NCI-H748 (cell line): ENCODE measurements around the gene OTUD6A.
"Not testable (repeated sequence)": the region's sequence is repeated elsewhere in the genome, so short reads cannot be mapped to it uniquely, and the experiment has no call there.

Experiments used
- DNase-seq: peaks from one replicate; lab custom pipeline; 2025; ENCODE audit not compliant: unreplicated experiment; lab: John Stamatoyannopoulos, UW

OTUD6A gene

DNA sequence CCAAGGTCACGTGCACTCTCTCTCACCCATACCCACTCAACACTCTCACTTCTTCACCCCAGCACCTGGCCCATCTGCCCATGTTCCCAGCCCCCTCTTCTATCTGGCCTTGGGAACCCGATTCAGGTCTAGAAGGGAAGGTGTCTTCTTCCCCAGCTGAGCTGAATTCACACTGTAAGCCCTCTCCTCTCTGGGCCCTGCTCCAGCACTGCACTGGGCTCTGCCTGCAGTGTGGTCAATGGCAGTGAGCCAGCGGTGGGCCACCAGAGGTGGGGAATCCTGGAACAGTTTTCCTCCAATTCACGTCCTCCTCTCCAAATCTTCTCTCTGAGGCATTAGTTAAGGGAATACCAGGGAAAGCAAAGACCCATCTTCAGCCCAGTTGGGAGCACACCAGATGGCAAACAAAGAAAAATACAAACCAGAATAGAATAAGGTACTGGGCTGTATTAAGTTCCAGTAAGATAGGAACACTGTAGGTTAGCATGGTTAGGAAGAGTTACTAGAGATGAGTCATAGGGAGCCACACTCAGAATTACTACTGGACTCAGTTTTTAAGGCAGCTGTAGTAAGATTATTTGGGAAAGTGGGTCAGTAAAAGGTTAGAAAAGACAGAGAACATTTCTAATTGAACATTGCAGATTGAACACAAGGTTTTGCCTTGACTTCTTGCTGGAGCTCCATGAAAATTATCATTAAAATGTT, 17.6 kb upstream of the OTUD6A start:
- no peak for DNase-seq

DNA sequence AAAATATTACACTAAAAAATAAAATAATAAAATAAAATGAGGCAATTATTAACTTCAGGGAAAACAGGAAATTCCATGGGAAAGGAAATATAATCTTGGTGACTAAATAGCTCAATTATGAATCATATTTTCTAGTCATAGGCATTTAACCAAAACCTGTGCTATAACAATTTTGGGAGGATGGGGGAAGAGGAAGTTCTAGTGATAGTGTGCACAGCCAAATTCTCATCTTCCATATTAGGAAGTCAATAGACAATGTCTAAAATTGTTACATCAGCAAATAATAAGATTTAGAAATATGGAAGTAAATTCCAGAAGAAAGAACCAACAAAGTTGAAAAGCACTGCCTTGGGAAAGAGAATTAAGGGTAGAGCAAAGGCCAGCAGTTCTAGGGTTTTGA, 15.3 kb upstream of the OTUD6A start:
- no peak for DNase-seq

DNA sequence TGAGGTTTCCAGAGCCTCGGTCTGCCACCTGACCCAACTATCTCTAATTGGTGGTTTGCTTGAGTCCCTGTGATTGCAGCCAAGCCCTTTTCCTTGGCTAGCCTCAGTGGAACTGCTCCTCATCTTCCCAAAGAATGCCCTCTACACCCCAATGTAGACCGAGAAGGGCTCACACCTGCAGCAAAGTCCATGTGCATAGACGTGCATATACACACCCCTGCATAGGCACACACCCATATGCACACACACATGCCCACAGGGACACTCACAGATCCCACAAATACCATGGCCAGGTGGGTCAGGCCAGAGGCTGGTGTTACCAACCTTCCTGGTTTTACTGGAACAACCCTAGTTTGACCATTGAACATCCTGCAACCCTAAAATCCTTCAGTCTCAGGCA, 12.9 kb upstream of the OTUD6A start:
- DNase-seq, result no peak

DNA sequence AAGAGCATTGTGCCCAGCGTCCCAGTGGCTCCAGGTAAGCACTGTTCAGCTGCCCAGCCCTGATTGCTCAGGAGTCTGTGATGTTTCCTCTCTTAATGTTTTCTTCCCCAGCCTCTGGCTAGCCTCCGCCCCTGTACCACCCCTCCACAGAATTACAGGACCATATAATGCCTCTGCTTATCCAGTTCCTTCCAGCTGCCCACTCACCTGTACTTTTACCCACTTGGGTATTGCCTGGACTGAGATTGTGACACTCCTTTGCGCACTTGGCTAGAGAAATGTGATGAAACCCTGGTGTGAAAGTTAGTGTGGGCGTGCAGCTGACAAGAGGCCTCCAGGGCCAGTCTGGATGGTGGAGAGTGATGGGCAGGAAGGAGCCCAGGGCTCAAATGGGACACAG, 12.3 kb upstream of the OTUD6A start, which contains the start of gene AWAT2:
Gene AWAT2, minus strand, starts transcription at position 14 of the 400 bp plus-strand sequence. Its CDS starts 6 bp downstream, at position 8.
- DNase-seq, result no peak

DNA sequence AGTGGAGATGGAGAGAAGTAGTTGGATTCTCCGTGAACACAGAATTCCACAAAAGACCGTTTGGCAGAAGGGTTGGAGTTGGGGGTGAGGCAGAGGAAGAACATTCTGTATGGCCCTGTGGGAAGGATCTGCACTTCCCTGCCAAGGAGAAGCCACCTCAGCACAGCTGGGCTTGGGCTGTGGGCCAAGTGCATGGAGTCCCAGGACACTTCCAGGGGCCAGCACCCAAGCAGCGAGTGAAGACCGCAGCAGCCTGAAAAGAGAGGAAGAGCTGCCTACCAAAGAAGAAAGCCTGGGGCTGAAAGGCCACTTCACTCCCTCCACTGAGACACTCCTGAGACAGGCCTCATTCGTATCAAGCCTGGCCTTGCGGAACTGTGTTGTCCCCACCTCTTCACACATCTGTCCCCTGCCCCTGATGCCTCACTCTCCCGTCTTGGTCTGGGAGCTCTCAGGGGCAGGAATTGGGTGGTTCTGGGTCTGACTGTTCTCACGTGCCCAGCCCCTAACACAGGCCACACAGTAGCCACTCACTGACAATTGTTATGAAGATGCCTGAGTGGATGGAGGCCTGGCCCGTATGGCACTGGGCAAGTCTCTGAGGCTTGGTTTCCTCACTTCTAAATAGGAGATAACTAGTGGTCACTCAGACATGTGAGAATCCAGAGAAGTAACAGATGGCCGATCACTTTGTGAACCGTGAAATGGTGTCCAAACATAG, 9.2 kb upstream of the OTUD6A start:
- DNase-seq, result no peak

DNA sequence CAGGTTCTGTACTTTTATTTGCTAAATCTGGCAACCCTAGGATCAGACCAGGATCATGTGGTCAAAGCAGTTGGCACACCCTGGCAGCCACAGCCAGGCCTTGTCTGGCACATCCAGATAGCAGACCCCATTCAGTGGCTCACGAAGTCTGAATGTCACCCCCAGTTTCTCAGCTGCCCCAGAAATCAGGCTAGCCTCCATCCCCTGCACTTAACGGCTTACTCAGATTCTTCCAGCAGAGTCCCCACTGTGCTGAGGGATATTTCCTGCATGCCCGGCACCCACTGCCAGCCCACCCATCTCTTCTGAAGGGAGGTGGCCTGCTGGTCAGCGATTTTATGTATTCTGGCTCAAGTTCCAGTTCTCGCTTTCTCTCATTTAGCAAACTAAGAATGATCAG, 7.9 kb upstream of the OTUD6A start:
- no peak for DNase-seq

DNA sequence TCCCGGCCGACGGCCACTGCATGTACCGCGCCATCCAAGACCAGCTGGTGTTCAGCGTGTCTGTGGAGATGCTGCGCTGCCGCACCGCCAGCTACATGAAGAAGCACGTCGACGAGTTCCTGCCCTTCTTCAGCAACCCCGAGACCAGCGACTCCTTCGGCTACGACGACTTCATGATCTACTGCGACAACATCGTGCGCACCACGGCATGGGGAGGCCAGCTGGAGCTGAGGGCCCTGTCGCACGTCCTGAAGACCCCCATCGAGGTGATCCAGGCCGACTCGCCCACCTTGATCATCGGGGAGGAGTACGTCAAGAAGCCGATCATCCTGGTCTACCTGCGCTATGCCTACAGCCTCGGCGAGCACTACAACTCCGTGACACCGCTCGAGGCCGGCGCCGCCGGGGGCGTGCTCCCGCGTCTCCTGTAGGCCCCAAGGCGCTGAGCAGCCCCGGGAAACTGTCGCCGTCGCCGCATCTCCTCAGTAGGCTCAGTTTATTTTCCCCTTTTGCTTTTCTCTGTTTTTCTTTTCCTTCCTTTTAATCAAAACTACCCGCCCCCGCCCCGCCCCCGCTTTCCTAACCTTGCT, 799 bp downstream of the OTUD6A start:
- no peak for DNase-seq

DNA sequence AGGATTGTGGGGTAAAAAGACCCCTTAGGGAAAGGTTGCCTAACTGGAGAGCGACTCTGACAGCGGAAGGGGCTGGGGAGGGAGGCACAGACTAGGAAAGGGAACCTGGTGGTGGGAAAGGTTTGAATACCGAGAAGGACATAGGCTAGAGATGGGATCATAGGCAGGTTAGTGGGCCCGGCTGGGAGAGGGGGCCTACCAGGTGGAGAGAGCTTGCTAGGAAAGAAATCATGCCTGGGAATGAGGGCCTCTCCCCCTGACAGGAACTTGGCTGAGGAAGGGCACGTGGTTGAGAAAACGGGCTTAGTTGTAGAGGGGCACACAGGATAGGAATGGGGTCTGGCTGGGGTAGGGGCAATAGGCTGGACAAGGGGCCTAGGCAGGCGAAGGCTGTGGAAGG, 4.4 kb downstream of the OTUD6A start:
- DNase-seq, result no peak

DNA sequence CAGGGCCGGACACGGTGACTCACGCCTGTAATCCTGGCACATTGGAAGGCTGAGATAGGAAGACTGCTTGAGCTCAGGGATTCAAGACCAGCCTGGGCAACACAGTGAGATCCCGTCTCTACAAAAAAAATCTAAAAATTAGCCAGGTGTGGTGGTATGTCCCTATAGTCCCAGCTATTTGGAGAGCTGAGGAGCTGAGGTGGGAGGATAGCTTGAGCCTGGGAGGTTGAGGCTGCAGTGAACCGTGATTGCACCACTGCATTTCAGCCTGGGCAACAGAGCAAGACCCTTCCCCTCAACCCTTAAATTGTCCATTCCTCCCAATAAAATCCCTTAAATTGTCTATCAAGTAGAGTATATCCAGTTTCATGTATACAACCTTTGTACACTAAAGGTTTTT, 17.0 kb downstream of the OTUD6A start:
- no peak for DNase-seq

DNA sequence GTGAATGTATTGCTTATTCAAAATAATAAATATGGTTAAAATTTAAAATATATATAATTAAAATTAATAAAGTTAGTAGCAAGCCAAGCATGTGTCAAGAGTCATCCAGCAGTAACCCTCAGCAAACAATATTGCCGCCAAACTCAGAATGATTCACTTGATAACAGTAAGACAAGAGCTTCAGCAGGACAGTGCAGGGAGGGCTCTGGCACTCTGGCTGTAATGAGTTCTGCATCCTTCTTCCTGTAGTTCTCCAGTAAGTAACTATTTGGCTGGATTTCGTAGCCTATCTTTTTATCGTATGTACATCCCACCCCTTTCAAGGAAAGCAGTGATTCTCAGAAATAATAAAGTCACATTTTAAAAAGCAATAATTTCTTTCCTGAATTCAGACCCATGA, 17.6 kb downstream of the OTUD6A start:
- DNase-seq, result no peak

DNA sequence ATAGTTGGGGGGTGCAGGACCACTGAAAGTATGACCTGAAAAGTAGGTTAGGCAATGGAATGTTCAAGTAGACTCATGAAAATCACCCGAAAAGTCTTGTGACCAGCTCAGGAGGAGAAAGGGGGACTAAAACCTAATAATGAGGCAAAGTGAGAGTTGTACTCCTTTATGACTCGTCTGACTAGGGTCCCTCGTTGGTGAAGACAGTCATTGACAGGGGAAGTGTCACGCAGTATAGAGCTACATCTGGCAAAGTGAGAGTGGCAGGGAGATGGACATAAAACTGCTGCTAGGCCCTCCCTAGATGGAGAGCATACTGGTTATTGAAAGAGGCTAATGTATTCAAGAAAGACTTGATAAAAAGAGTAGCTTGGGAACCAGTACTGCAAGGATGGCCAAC, 20.5 kb downstream of the OTUD6A start:
- no peak for DNase-seq

DNA sequence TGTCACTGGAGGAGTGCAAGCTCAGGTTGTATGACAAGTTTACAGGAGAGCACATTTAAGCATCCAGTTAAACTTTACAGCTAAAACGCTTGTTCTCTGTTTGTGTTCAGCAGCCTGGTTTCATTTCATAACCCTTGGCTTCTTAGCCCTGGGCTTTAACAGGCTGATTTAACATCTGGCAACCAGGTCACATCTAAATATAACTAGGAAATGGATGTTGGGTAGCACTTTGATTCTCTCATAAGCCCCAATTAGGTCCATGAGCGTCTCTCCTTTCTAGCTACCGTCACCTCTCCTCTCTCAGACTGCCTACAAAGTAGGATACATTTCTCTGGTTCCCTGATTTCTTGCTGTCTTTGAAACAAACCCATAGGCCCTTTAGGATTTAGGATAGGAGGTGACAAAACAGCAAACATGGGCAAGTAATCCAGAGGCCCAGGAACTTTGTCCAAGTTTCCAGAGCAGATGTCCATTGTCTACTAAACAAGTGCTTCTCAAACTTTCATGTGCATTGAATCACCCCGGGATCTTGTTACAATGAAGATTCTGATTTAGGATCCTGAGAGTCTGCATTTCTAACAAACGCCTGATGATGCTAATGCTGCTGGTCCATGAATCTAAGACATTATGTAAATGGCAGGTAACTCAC, 22.5 kb downstream of the OTUD6A start:
- DNase-seq, result no peak

DNA sequence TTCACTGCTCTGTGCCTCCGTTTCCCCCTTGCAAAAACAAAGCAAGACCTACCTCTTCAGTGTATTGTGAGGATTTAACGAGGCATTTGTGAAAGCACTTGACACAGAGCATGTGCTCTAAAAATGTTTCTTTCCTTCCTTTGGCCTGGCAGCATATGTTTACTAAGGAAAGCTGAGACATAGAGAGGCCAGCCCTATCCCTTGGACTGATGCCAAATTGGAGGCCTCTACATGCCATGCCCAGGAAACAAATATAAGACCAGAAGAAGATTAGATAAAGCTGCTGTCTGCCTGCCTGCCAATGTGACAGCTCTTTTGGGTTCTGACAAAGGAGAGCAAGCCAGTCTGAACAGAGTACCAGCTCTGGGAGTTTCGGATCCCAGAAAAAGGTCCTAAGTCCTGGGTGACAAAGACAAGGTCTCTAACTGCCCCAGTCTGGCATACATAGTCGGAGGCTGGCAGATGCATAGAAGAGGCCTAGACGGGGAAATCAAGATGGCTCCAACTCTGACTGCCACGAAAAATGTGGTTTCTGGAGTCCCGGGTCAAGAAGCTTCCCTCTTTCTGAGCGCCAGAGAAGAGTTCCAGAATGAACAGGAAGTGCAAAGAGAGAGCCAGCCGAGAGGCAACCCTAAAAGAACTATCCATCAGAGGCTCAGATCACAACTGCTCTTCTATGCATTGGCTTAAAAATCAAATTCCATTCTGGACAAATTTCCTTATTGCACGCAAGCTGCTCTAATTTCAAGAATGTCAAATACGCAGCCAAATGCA, 25.8 kb downstream of the OTUD6A start:
- peak; percentile 30 for DNase-seq

DNA sequence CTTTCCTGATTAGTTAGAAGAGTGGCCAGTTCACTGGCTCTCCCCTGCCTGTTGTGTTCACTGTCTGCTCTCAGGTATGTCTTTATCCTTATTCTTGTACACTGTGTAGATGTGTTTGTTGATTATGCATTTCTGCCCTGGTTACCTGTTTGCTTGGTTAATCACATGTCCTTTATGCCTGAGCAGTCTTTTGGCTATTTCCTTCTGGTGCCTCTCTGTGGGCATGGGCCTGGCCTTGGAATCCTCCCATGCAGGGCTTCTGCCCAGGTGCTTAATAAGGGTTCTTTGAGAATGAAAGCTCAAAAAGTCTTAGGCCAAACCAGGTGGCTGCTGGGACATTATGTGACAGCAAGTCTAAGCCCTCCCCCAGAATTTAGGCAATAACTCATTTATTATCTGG, 26.5 kb downstream of the OTUD6A start:
- DNase-seq, result no peak

DNA sequence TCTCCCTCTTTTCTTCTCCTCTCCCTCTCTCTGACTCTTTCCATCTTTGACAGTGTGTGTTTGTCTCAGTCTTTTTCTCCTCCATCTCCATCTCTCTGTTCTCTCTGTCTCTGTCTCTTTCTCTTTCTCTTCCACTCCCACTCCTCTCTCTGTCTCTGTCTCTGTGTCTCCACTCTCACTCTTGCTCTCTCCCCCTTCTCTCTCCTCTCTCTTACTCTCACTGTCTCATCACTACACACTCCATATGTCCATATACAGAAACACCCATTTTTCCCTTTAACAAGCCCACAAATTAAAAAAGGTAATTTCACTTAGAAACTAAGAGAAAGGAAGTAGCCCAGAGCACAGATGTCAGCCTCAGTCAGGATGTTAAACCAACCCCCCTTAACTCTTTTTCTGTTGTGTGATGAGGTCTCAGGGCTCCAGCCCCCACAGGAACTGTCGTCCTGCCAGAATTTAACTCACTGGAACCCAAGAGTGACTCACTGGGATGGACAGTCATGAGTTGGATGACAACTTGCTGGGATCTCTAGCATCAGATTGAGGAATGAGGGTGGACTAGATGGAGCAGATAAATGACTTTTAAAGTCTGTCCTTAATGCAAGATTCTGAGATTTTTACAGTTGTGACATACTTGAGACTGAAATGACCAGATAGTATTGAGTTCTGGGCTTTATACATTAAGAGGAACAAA, 27.5 kb downstream of the OTUD6A start:
- DNase-seq, result no peak

DNA sequence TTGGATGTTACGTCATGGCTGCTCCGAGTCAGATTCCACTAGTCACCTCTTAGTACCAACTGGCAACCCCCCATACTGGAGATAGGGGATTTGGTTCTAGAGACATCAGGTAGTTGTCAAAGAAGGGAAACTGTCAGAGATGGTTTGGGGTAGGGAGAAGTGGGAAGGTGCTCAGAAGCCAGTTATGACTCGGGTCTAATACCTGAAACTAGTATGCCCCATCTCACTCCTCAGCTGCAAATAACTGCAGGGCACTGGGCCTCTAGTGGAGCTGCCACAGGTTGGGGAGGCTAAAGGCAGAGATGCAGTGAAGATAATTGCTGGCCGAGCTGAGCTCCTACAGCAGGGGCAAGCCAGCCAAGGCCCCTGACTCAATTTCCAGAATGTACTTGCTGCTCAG, 30.0 kb downstream of the OTUD6A start:
- DNase-seq, result no peak

DNA sequence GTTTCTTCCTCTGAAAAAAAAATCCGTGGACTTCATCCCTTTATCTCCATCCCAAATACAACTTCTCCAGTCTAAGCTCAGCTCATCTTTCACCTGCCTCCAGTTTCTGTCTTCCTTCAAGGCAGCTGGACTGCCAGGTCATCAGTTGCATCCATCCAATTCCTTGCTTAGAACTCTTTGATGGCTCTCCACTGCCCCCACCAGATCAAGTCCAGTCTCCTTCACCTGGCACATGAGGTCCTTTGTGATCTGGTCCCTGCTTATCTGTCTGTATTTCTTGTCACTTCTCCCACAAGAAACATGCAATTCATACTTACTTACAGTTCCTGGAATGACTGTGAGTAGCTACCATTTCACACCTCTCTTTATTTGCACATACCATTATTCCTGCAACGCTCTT, 33.8 kb downstream of the OTUD6A start:
- DNase-seq, result no peak

DNA sequence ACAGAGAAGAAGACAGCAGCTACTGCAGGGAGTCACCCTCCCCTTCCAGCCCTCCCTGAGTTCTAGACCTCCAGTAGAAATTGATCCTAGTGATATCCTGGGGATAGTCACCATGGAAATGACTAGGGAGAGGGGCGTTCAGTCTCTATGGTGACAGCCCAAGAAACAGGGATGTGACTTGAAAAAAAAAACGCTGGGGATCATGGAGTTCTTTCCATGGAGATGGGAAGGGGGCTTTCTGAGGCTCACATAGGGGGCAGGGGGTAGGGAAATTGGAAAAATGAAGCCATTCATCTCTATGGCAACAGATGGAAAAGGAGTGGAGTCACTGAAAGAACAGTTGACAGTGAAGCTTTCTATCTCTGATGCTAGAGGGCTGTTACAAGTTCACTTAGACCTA, 43.0 kb downstream of the OTUD6A start:
- no peak for DNase-seq

DNA sequence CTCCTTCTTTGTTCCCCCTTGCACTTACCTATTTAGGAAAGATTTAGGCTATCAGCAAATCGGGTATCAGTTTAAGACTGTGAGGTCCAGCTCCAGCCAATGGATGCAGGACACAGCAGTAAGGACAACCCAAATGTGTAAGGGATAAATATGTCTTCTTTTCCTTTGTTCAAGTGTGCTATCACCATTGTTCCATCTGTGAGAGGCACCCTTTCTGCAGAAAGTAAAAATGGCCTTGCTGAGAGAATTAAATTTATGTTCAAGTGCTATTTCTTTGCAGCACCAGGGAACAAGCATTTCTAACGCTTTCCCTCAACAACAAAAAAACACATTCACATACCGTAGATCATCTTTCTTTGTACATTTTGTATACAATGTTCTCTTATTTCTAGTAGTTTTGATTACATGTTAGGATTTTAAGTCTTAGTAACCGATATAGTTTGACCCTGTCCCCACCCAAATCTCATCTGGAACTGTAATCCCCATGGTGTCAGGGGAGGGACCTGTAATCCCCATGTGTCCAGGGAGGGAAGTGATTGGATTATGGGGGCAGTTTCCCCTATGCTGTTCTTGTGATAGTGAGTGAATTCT, 49.3 kb downstream of the OTUD6A start:
- DNase-seq, result not testable (repeated sequence)
